Sigmoid colon (tissue), 4 donors: ENCODE data around the gene HDAC4.

Source experiments
- EP300 ChIP-seq, 4 donors: sonication (generic); formaldehyde crosslinking; IDR thresholded peaks; one replicate each; pipeline ENCODE4 v1.6.1; 2017; ENCODE audit warnings: antibody characterized with exemption in 4 of 4
- POLR2A ChIP-seq, 2 donors: fragments of 450-650 bp; IDR thresholded peaks; one replicate each; pipeline ENCODE4 v1.6.1; 2016; ENCODE audit warnings: antibody characterized with exemption in 2 of 2, mild to moderate bottlenecking in 2 of 2, moderate library complexity in 2 of 2
- TF ChIP-seq, protein P1 (sequence below), 4 experiments: fragments of 450-650 bp in 3 of 4; fragments of 200-600 bp in 1 of 4; IDR thresholded peaks; one replicate each; pipeline ENCODE4 v1.5.1; 2016 to 2019; ENCODE audit warnings: antibody characterized with exemption in 4 of 4, mild to moderate bottlenecking in 3 of 4, moderate library complexity in 2 of 4

GRCh38 chr2:239118675-239119211 lies 282.1 kb downstream of the HDAC4 start:
- no peak for TF ChIP-seq EP300 (IDR thresholded peaks at IDR 0.05)
- TF ChIP-seq, protein P1, sequence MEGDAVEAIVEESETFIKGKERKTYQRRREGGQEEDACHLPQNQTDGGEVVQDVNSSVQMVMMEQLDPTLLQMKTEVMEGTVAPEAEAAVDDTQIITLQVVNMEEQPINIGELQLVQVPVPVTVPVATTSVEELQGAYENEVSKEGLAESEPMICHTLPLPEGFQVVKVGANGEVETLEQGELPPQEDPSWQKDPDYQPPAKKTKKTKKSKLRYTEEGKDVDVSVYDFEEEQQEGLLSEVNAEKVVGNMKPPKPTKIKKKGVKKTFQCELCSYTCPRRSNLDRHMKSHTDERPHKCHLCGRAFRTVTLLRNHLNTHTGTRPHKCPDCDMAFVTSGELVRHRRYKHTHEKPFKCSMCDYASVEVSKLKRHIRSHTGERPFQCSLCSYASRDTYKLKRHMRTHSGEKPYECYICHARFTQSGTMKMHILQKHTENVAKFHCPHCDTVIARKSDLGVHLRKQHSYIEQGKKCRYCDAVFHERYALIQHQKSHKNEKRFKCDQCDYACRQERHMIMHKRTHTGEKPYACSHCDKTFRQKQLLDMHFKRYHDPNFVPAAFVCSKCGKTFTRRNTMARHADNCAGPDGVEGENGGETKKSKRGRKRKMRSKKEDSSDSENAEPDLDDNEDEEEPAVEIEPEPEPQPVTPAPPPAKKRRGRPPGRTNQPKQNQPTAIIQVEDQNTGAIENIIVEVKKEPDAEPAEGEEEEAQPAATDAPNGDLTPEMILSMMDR (IDR thresholded peaks at IDR 0.05): no peak
- no peak for TF ChIP-seq POLR2A (IDR thresholded peaks at IDR 0.05)
